ENCODE measurements around the gene EPS15. TPM values are rescaled to one million over a fixed set of nuclear protein-coding genes. Genes with fewer than 3 reads are reported as not detected.

Gene EPS15
- total RNA-seq, 1 experiment from 2014 or later: 37.1 TPM

- H3K27me3 Mint-ChIP-seq (ENCODE audit: low read depth): peaks cover 22% of the 10 kb centered on the region
- DNase-seq (ENCODE audit: low spot score) (no peak), ATAC-seq (peak; percentile 12; the same call in 1 of the 2 replicates)
- no peaks in the 10 kb centered on the region for H3K36me3 Mint-ChIP-seq
- no peak overlapping the region for H3K27ac Mint-ChIP-seq
- no peaks in the 10 kb centered on the region for H3K9me3 Mint-ChIP-seq
- peaks cover 14% of the 10 kb centered on the region for H3K4me1 Mint-ChIP-seq
- H3K4me3 Mint-ChIP-seq: no peak overlapping the region
- POLR2A ChIA-PET: no interaction called here
- CTCF ChIA-PET: interaction anchor here (1.0 to 2.3 kb wide), 3 partner anchors 27 to 148 kb away, joined by 3 to 7 read pairs (median 7); no protein-coding TSS in a partner anchor
- TF ChIP-seq NFYB (CRISPR knock-in tag; conservative IDR thresholded peaks at IDR 0.05; ENCODE audit: low read depth) (peak; percentile 28; the same call in 1 of the 2 replicates), ZBTB21 (CRISPR knock-in tag; IDR thresholded peaks at IDR 0.05; ENCODE audit: borderline replicate concordance) (no peak)
Observed at GRCh38 chr1:51340380-51340779, 178.7 kb downstream of the EPS15 start.

GRCh38 chr1:51336711-51337110, 182.4 kb downstream of the EPS15 start:
- Mint-ChIP-seq H3K4me3 (no peak overlapping the region), H3K36me3 (no peaks in the 10 kb centered on the region), H3K27ac (no peak overlapping the region), H3K4me1 (peaks cover 7% of the 10 kb centered on the region), H3K9me3 (no peaks in the 10 kb centered on the region), H3K27me3 (ENCODE audit: low read depth) (peaks cover 2% of the 10 kb centered on the region; the same call in 1 of the 2 replicates)
- TF ChIP-seq FOXP1 (CRISPR knock-in tag; IDR thresholded peaks at IDR 0.05; ENCODE audit: borderline replicate concordance) (no peak), RORB (CRISPR knock-in tag; IDR thresholded peaks at IDR 0.05) (no peak), ZNF396 (CRISPR knock-in tag; IDR thresholded peaks at IDR 0.05; ENCODE audit: borderline replicate concordance) (no peak), JUN (CRISPR knock-in tag; IDR thresholded peaks at IDR 0.05) (no peak), FOXJ3 (CRISPR knock-in tag; IDR thresholded peaks at IDR 0.05; ENCODE audit: borderline replicate concordance) (no peak), AR (CRISPR knock-in tag; IDR thresholded peaks at IDR 0.05) (no peak), ZNF532 (CRISPR knock-in tag; IDR thresholded peaks at IDR 0.05; ENCODE audit: borderline replicate concordance) (no peak), IRF2 (CRISPR knock-in tag; IDR thresholded peaks at IDR 0.05; ENCODE audit: borderline replicate concordance, low read depth) (no peak), STAT6 (CRISPR knock-in tag; conservative IDR thresholded peaks at IDR 0.05; ENCODE audit: low read depth) (no peak)
- DNase-seq (ENCODE audit: low spot score) (no peak), ATAC-seq (no peak)
- ChIA-PET CTCF (interaction anchor here (0.5 to 1.3 kb wide), 4 partner anchors 40 to 432 kb away, joined by 3 to 4 read pairs (median 4); no protein-coding TSS in a partner anchor), POLR2A (no interaction called here)

- ATAC-seq (no peak), DNase-seq (ENCODE audit: low spot score) (no peak)
- Mint-ChIP-seq H3K36me3 (no peaks in the 10 kb centered on the region), H3K9me3 (no peaks in the 10 kb centered on the region), H3K27ac (no peak overlapping the region), H3K27me3 (ENCODE audit: low read depth) (peaks cover 9% of the 10 kb centered on the region), H3K4me3 (no peak overlapping the region), H3K4me1 (peaks cover 14% of the 10 kb centered on the region)
- ChIA-PET POLR2A (interaction anchor here (0.7 kb wide), 1 partner anchor 882 kb away, joined by 6 read pairs; no protein-coding TSS in a partner anchor), CTCF (interaction anchor here (0.5 to 1.3 kb wide), 3 partner anchors 39 to 433 kb away, joined by 3 to 4 read pairs (median 4); no protein-coding TSS in a partner anchor)
- no peak for TF ChIP-seq MLX (CRISPR knock-in tag; IDR thresholded peaks at IDR 0.05)
- no peak for TF ChIP-seq ZNF416 (CRISPR knock-in tag; IDR thresholded peaks at IDR 0.05)
- TF ChIP-seq ZMAT4 (CRISPR knock-in tag; IDR thresholded peaks at IDR 0.05): no peak
- no peak for TF ChIP-seq JAZF1 (CRISPR knock-in tag; IDR thresholded peaks at IDR 0.05)
- no peak for TF ChIP-seq FOXP4 (CRISPR knock-in tag; IDR thresholded peaks at IDR 0.05)
Observed at GRCh38 chr1:51336004-51336403, 183.1 kb downstream of the EPS15 start.
